WERI-Rb-1 (cell line): ENCODE data around the gene TTYH1.

ENCODE experiments used
- DNase-seq: peaks from one replicate; pipeline ENCODE4 v3.0.0-alpha.2; 2020
- H3K27ac ChIP-seq: fragments of 250-450 bp; sonication (Bioruptor Pico); 2 replicates; pipeline ENCODE4 v1.5.1; 2020; ENCODE audit warnings: mild to moderate bottlenecking, moderate library complexity
- H3K27me3 ChIP-seq: fragments of 250-450 bp; sonication (Bioruptor Pico); 2 replicates; pipeline ENCODE4 v1.5.1; 2021; ENCODE audit warnings: mild to moderate bottlenecking, low read depth, moderate library complexity; ENCODE audit not compliant: insufficient read depth, severe bottlenecking
- H3K36me3 ChIP-seq: fragments of 250-450 bp; sonication (Bioruptor Pico); 2 replicates; pipeline ENCODE4 v1.5.1; 2020; ENCODE audit warnings: mild to moderate bottlenecking, moderate library complexity
- H3K4me3 ChIP-seq: 2 replicates; pipeline ENCODE4 v1.5.1; 2011; ENCODE audit warnings: low read depth, mild to moderate bottlenecking, control low read depth, low read length
- H3K9me3 ChIP-seq: fragments of 250-450 bp; sonication (Bioruptor Pico); 2 replicates; pipeline ENCODE4 v1.5.1; 2021; ENCODE audit warnings: mild to moderate bottlenecking, moderate library complexity; ENCODE audit not compliant: severe bottlenecking
- TF ChIP-seq, protein P1 (sequence below): IDR thresholded peaks from 2 replicates; pipeline ENCODE4 v1.5.1; 2011; ENCODE audit warnings: low read depth, mild to moderate bottlenecking, control low read depth, inconsistent platforms, low read length

The TTYH1 gene

GRCh38 chr19:54403054-54403453 lies 12.2 kb upstream of the TTYH1 start:
- no peaks in the 10 kb centered on the region for H3K27me3 ChIP-seq
- H3K36me3 ChIP-seq: no peaks in the 10 kb centered on the region
- no peak overlapping the region for H3K27ac ChIP-seq
- DNase-seq: no peak
- H3K4me3 ChIP-seq: no peak overlapping the region
- TF ChIP-seq, protein P1, sequence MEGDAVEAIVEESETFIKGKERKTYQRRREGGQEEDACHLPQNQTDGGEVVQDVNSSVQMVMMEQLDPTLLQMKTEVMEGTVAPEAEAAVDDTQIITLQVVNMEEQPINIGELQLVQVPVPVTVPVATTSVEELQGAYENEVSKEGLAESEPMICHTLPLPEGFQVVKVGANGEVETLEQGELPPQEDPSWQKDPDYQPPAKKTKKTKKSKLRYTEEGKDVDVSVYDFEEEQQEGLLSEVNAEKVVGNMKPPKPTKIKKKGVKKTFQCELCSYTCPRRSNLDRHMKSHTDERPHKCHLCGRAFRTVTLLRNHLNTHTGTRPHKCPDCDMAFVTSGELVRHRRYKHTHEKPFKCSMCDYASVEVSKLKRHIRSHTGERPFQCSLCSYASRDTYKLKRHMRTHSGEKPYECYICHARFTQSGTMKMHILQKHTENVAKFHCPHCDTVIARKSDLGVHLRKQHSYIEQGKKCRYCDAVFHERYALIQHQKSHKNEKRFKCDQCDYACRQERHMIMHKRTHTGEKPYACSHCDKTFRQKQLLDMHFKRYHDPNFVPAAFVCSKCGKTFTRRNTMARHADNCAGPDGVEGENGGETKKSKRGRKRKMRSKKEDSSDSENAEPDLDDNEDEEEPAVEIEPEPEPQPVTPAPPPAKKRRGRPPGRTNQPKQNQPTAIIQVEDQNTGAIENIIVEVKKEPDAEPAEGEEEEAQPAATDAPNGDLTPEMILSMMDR: no peak
- H3K9me3 ChIP-seq: peaks cover 6% of the 10 kb centered on the region

DNA sequence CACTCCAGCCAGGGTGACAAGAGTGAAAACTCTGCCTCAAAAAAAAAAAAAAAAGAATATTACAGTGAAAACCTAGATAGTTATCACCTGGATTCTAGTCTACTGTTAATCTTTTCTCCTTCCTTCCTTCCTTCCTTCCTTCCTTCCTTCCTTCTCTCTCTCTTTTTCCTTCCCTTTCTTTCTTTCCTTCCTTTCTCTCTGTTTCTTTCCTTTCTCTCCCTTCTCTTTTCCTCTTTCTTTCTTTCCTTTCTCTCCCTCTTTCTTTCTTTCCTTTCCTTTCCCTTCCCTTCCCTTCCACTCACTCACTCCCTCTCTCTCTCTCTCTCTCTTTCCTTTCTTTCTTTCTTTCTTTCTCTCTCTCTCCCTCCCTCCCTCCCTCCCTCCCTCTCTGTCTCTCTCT lies 9.6 kb upstream of the TTYH1 start:
- TF ChIP-seq, protein P1: no peak
- H3K27ac ChIP-seq: no peak overlapping the region
- no peaks in the 10 kb centered on the region for H3K36me3 ChIP-seq
- DNase-seq: no peak
- H3K27me3 ChIP-seq: peaks cover 4% of the 10 kb centered on the region
- H3K4me3 ChIP-seq: no peak overlapping the region
- no peaks in the 10 kb centered on the region for H3K9me3 ChIP-seq

DNA sequence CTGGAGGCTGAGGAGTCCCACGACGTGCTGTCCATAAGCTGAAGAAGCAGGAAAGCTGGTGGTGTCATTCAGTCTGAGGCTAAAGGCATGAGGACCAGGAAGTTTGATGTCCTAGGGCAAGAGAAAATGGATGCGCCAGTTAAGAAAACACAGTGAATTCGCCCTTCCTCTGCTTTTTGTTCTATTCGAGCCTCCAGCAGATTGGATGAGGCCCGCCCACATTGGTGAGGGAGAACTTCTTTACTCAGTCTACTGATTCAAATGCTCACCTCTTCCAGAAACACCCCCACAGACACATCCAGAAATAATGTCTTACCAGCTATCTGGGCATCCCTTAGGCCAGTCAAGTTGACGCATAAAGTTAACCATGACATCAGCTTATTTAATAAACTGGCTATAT lies 7.5 kb upstream of the TTYH1 start:
- no peak for DNase-seq
- TF ChIP-seq, protein P1: no peak
- Histone ChIP-seq H3K36me3 (no peaks in the 10 kb centered on the region), H3K27ac (no peak overlapping the region), H3K9me3 (no peaks in the 10 kb centered on the region), H3K4me3 (no peak overlapping the region), H3K27me3 (peaks cover 11% of the 10 kb centered on the region)

GRCh38 chr19:54408456-54409026 lies 6.7 kb upstream of the TTYH1 start:
- peaks cover 11% of the 10 kb centered on the region for H3K27me3 ChIP-seq
- DNase-seq: no peak
- H3K9me3 ChIP-seq: no peaks in the 10 kb centered on the region
- no peaks in the 10 kb centered on the region for H3K36me3 ChIP-seq
- no peak overlapping the region for H3K27ac ChIP-seq
- no peak overlapping the region for H3K4me3 ChIP-seq
- TF ChIP-seq, protein P1: no peak

DNA sequence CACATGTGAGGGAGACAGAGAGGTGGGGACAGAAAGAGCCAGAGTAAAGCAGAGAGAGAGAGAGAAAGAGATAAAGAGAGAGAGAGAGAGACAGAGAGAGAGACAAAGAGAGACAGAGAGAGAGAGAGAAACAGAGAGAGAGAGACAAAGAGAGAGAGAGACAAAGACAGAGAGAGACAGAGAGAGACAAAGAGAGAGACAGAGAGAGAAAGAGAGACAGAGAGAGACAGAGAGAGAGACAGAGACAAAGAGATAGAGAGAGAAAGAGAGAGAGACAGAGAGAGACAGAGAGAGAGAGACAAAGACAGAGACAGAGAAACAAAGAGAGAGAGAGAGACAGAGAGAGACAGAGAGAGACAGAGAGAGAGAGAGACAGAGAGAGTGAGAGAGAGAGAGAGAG lies 4.2 kb upstream of the TTYH1 start:
- TF ChIP-seq, protein P1: no peak
- no peak for DNase-seq
- H3K27me3 ChIP-seq: peaks cover 23% of the 10 kb centered on the region
- no peaks in the 10 kb centered on the region for H3K36me3 ChIP-seq
- no peak overlapping the region for H3K27ac ChIP-seq
- no peak overlapping the region for H3K4me3 ChIP-seq
- H3K9me3 ChIP-seq: no peaks in the 10 kb centered on the region

GRCh38 chr19:54412877-54413276 lies 2.4 kb upstream of the TTYH1 start:
- no peaks in the 10 kb centered on the region for H3K36me3 ChIP-seq
- DNase-seq: no peak
- H3K27me3 ChIP-seq: peaks cover 23% of the 10 kb centered on the region
- no peak overlapping the region for H3K27ac ChIP-seq
- H3K9me3 ChIP-seq: no peaks in the 10 kb centered on the region
- H3K4me3 ChIP-seq: no peak overlapping the region
- TF ChIP-seq, protein P1: no peak
